Measurements from ENCODE around the gene RNF144B. TPM values are rescaled to one million over a fixed set of nuclear protein-coding genes. Genes with fewer than 3 reads are reported as not detected.

Gene RNF144B
- total RNA-seq, 6 experiments from 2014 or later: 7.6 to 19.1 (median 10.2) TPM

- H3K36me3 ChIP-seq: no peaks in the 10 kb centered on the region
- 88% methylated on average over 5 of the region's 5 CpGs for WGBS (ENCODE audit: insufficient coverage, low coverage, low lambda C conversion rate, missing lambda C conversion rate)
- no peak for DNase-seq
- H3K27ac ChIP-seq: no peak overlapping the region
- H3K4me3 ChIP-seq: no peak overlapping the region
- intact Hi-C loops (cut with DNase I): no loop called here
- no peak for ATAC-seq
- H3K27me3 ChIP-seq: no peaks in the 10 kb centered on the region
- TF ChIP-seq, protein P1, sequence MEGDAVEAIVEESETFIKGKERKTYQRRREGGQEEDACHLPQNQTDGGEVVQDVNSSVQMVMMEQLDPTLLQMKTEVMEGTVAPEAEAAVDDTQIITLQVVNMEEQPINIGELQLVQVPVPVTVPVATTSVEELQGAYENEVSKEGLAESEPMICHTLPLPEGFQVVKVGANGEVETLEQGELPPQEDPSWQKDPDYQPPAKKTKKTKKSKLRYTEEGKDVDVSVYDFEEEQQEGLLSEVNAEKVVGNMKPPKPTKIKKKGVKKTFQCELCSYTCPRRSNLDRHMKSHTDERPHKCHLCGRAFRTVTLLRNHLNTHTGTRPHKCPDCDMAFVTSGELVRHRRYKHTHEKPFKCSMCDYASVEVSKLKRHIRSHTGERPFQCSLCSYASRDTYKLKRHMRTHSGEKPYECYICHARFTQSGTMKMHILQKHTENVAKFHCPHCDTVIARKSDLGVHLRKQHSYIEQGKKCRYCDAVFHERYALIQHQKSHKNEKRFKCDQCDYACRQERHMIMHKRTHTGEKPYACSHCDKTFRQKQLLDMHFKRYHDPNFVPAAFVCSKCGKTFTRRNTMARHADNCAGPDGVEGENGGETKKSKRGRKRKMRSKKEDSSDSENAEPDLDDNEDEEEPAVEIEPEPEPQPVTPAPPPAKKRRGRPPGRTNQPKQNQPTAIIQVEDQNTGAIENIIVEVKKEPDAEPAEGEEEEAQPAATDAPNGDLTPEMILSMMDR (IDR thresholded peaks at IDR 0.05): no peak
- TF ChIP-seq POLR2A (IDR thresholded peaks at IDR 0.05): no peak
- no peaks in the 10 kb centered on the region for H3K9me3 ChIP-seq
- no peaks in the 10 kb centered on the region for H3K4me1 ChIP-seq
Observed at GRCh38 chr6:18444111-18444510, 57.0 kb downstream of the RNF144B start.

DNA sequence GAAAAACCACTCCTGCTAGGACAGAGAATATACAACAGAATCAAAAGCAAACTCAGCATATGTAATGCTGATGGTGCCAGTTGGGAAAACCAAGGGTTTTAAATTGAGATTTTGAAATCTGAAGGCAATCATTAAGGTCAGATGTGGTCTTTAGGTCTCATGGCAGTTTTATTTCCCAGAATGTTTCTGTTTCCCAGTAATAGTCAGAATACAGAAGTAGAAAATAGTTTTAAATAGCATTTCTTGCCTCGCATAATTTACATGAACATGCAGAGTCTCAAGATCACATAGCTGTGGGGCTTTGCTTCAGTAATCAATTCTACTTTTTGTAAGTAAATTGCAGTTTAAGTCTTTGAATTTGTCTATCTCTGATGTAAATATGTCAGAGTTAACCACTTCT is 58.1 kb downstream of the RNF144B start:
- H3K4me1 ChIP-seq: no peaks in the 10 kb centered on the region
- no peak overlapping the region for H3K4me3 ChIP-seq
- WGBS (ENCODE audit: insufficient coverage, low coverage, low lambda C conversion rate, missing lambda C conversion rate): 87% methylated on average over 1 of the region's 1 CpG
- no peaks in the 10 kb centered on the region for H3K27me3 ChIP-seq
- intact Hi-C loops (cut with DNase I): no loop called here
- TF ChIP-seq, protein P1 (IDR thresholded peaks at IDR 0.05): no peak
- TF ChIP-seq POLR2A (IDR thresholded peaks at IDR 0.05): no peak
- DNase-seq (no peak), ATAC-seq (no peak)
- no peak overlapping the region for H3K27ac ChIP-seq
- no peaks in the 10 kb centered on the region for H3K9me3 ChIP-seq
- H3K36me3 ChIP-seq: no peaks in the 10 kb centered on the region

DNA sequence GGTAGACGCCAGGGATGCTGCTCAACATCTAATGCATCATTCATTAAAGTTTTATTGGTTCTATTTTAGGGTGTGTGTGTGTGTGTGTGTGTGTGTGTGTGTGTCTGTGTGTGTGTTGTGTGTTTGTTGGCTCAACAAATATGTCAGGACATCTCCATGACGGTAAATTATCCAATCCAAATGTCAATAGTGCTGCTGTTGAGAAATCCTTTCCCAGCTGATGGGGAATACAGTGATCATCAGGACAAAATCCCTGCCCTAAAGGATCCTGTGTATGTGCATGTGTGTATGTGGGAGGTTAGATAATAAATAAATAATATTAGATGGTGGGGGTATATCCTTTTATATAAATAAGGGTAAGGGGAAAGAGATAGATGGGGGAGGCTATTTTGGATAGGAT is 59.6 kb downstream of the RNF144B start:
- Histone ChIP-seq H3K27ac (peak overlapping the region in 1 of 3 donors; percentile 6), H3K9me3 (no peaks in the 10 kb centered on the region), H3K4me1 (no peaks in the 10 kb centered on the region), H3K27me3 (no peaks in the 10 kb centered on the region), H3K4me3 (no peak overlapping the region), H3K36me3 (no peaks in the 10 kb centered on the region)
- peak; percentile 51 to 84 (median 68) for ATAC-seq
- intact Hi-C loops (cut with DNase I): no loop called here
- DNase-seq: no peak
- 44% methylated on average over 2 of the region's 2 CpGs for WGBS (ENCODE audit: insufficient coverage, low coverage, low lambda C conversion rate, missing lambda C conversion rate)
- TF ChIP-seq, protein P1 (IDR thresholded peaks at IDR 0.05): no peak
- no peak for TF ChIP-seq POLR2A (IDR thresholded peaks at IDR 0.05)

GRCh38 chr6:18447552-18447951 is 60.4 kb downstream of the RNF144B start:
- no peaks in the 10 kb centered on the region for H3K36me3 ChIP-seq
- DNase-seq: no peak
- intact Hi-C loops (cut with DNase I): no loop called here
- peak in 1 of 4 donors; percentile 54 for ATAC-seq
- no peaks in the 10 kb centered on the region for H3K4me1 ChIP-seq
- no peaks in the 10 kb centered on the region for H3K27me3 ChIP-seq
- H3K9me3 ChIP-seq: no peaks in the 10 kb centered on the region
- H3K4me3 ChIP-seq: no peak overlapping the region
- no peak for TF ChIP-seq POLR2A (IDR thresholded peaks at IDR 0.05)
- 69% methylated on average over 2 of the region's 2 CpGs for WGBS (ENCODE audit: insufficient coverage, low coverage, low lambda C conversion rate, missing lambda C conversion rate)
- peak overlapping the region in 1 of 3 donors; percentile 6 for H3K27ac ChIP-seq

- Histone ChIP-seq H3K27ac (no peak overlapping the region), H3K27me3 (no peaks in the 10 kb centered on the region), H3K36me3 (no peaks in the 10 kb centered on the region), H3K4me1 (no peaks in the 10 kb centered on the region), H3K4me3 (no peak overlapping the region), H3K9me3 (no peaks in the 10 kb centered on the region)
- 88% methylated on average over 2 of the region's 2 CpGs for WGBS (ENCODE audit: insufficient coverage, low coverage, low lambda C conversion rate, missing lambda C conversion rate)
- ATAC-seq: no peak
- intact Hi-C loops (cut with DNase I): no loop called here
- TF ChIP-seq POLR2A (IDR thresholded peaks at IDR 0.05): no peak
- TF ChIP-seq, protein P1 (IDR thresholded peaks at IDR 0.05): no peak
- DNase-seq: no peak
Observed at GRCh38 chr6:18451756-18452155, 64.6 kb downstream of the RNF144B start.
